SU-DHL-6 (cell line): Measurements from ENCODE around the gene MAP3K1.

ENCODE experiments used
- CTCF ChIP-seq: fragments of 200-600 bp; sonication (generic); IDR thresholded peaks from one replicate; pipeline ENCODE4 v1.5.1; 2017; ENCODE audit warnings: antibody characterized with exemption, mild to moderate bottlenecking, low read length, moderate library complexity; ENCODE audit not compliant: insufficient read depth, poor library complexity, severe bottlenecking
- EZH2phosphoT487 ChIP-seq: fragments of 200-600 bp; sonication (generic), shearing (Covaris generic); conservative IDR thresholded peaks from 2 replicates; pipeline ENCODE4 v1.6.1; 2018; ENCODE audit warnings: mild to moderate bottlenecking, antibody characterized with exemption, low read length, moderate library complexity, mixed read lengths

GRCh38 chr5:56917534-56917933 lies 102.2 kb downstream of the MAP3K1 start:
- TF ChIP-seq CTCF: no peak
- TF ChIP-seq EZH2phosphoT487: no peak
